Activated CD8-positive, alpha-beta memory T cell treated with anti-CD3 and anti-CD28 coated beads, Interleukin-2, amount 50 U/mL, for 4 hours (primary cell): ENCODE data around the gene MYRFL.
"Not testable (repeated sequence)": the region's sequence is repeated elsewhere in the genome, so short reads cannot be mapped to it uniquely, and the experiment has no call there.

Experiments used
- DNase-seq: peaks from one replicate; pipeline ENCODE4 v3.0.0-alpha.2; 2020

Gene MYRFL

GRCh38 chr12:69994086-69994485 is 169.1 kb downstream of the MYRFL start:
- DNase-seq, result not testable (repeated sequence)

GRCh38 chr12:69994724-69995173 is 169.7 kb downstream of the MYRFL start:
- no peak for DNase-seq

GRCh38 chr12:69996241-69996640 is 171.2 kb downstream of the MYRFL start:
- no peak for DNase-seq

GRCh38 chr12:69996722-69997121 is 171.7 kb downstream of the MYRFL start:
- no peak for DNase-seq

- DNase-seq, result no peak
Measured at GRCh38 chr12:69998011-69998410, 173.0 kb downstream of the MYRFL start.

GRCh38 chr12:69998922-69999321 is 173.9 kb downstream of the MYRFL start:
- no peak for DNase-seq

GRCh38 chr12:69999561-69999960 is 174.5 kb downstream of the MYRFL start:
- DNase-seq, result no peak

DNA sequence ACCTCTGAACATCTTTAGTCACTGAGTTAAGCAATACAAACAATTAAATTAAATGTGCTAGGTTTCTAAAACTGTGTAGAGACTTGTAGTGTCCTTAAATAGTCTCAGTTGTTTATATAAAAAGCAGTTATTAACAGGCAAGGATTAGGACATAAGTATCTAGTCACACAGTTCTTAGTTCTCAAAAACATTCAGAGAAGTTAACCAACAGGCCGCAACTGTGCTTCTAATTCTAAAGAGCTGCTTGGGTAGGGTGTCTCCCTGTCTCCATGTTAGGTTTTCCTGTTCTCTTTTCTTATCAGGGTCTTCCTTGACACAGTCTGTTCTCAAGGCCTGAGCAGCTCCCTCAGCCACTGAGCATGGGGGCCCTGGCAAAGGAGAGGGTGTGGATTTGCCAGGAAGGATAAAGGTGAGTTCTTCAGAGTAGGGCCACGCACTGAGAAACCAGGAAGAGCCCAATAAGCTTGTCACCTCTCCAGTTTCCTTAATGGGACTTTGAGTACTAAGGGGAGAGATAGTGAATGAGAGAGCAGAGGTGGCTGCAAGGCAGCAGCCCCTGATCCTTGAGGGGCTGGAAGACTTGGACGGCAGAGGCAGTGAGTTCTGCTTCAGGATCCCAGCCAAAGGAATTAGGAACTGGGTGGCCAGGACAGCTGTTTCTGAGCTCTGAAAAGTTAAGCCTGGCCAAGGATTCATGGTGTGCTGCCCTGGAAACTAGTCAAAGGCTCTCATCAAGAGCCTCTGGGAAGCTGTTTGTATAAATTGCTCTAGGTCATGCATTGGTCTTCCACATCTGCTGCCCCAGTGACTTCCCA is 177.3 kb downstream of the MYRFL start:
- no peak for DNase-seq

- no peak for DNase-seq
Measured at GRCh38 chr12:70002912-70003255, 177.9 kb downstream of the MYRFL start.

- DNase-seq, result no peak
Measured at GRCh38 chr12:70005864-70006618, 181.0 kb downstream of the MYRFL start.

- no peak for DNase-seq
Measured at GRCh38 chr12:70006619-70006973, 181.6 kb downstream of the MYRFL start.

- DNase-seq, result no peak
Measured at GRCh38 chr12:70007687-70008086, 182.7 kb downstream of the MYRFL start.
